Stimulated activated CD8-positive, alpha-beta memory T cell treated with anti-CD3 and anti-CD28 coated beads, Interleukin-7, amount 100 ng/mL, for 24 hours (primary cell): ENCODE data around the gene EHBP1.
"Not testable (repeated sequence)": the region's sequence is repeated elsewhere in the genome, so short reads cannot be mapped to it uniquely, and the experiment has no call there.

Experiments
- DNase-seq: peaks from one replicate; pipeline ENCODE4 v3.0.0-alpha.2; 2020; ENCODE audit warnings: low read depth

The EHBP1 gene

GRCh38 chr2:62736899-62737559 is 31.5 kb downstream of the EHBP1 start:
- no peak for DNase-seq

DNA sequence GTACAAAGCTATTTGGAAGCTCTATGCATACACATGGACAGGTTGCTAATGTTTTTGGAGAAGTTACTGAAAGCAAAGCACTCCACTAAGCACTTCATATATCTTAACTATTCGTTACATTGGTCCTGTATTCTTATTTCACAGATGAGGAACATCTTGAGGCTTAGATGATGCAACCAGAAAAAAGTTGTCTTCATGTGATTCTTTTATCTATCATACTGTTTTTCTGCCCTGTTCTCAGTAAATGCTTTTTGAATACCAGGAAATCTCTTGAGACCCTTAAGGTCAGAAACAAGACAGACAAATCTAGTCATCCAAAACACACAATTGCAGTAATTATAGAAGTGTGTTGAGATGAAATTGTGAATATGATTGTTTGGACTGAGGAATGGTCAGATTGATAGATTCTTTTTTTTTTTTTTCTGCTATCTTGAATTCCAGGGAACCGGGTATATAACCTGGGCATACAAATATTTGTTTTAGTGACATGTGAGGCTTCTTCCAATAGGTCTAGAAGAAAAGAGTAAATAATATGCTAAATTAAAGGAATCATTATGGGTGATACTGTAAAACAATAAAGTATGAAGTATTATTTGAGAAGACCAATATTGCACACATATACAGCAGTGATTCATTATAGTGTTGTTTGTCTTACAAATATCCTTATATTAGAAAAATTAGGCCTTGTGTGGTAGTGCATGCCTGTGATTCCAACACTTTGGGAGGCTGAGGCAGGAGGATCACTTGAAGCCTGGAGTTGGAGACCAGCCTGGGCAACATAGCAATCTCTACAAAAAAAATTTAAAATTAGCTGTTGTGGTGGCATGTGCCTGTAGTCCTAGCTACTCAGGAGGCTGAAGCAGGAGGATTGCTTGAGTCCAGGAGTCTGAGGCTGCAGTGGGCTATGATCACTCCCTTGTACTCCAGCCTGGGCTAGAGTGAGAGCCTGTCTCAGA is 33.7 kb downstream of the EHBP1 start:
- DNase-seq: no peak

DNA sequence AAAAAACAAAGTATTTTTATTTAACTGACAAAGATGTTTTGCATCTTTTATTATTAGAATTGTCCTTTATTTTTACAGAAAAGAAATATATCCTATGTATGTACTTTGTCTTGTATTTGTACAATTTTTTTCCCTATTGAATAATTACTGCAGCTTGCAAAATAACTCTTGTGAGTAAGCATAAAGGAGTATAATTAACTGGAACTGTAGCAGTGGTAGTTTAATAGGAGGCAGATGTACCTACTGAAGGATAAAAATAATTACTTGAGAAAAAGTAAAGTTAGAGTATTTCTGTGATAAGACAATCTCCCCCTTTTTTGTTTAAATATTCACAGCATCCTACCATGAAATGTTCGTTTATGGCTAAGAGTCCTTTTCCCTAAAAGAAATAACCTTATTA is 34.7 kb downstream of the EHBP1 start:
- no peak for DNase-seq

DNA sequence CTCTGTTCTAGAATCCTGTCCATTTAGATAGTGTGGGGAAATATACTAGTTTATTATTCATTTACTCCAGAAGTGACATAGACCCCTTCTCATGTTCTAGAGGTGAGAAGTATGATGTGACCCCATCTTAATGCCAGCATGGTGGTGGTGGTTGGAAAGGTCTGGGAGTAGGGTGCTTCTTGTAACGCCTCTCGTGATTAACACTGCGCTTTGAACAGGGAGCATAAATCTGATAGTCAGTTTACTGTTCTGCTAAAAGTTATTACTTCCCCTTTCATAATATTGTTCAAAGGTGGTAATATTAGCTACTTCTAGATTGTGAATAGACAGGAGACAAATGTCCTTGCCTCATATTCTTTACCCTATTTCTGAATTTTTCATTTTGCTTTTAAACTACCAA is 35.6 kb downstream of the EHBP1 start:
- DNase-seq: no peak

GRCh38 chr2:62741954-62742722 is 36.6 kb downstream of the EHBP1 start:
- no peak for DNase-seq

DNA sequence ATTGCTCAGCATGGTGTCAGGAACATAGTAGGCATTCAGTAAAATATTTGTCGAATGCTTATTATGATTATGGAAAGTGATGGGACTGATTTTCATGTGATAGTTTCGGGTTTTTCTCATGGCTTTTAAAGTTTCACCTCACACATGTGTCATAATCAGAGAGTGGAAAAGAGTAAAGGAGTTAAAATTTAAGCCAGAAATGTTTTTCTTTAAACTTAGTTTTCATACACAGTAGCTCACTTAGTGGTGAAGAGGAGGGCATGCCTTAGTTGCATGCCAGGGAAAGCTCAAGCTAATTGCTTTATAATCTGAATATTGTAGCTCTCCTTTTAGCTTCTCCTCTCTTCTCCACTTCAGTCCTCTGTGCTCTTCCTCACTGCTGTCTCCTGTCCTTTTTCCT is 38.0 kb downstream of the EHBP1 start:
- DNase-seq: no peak

GRCh38 chr2:62744603-62745002 is 39.1 kb downstream of the EHBP1 start:
- no peak for DNase-seq

DNA sequence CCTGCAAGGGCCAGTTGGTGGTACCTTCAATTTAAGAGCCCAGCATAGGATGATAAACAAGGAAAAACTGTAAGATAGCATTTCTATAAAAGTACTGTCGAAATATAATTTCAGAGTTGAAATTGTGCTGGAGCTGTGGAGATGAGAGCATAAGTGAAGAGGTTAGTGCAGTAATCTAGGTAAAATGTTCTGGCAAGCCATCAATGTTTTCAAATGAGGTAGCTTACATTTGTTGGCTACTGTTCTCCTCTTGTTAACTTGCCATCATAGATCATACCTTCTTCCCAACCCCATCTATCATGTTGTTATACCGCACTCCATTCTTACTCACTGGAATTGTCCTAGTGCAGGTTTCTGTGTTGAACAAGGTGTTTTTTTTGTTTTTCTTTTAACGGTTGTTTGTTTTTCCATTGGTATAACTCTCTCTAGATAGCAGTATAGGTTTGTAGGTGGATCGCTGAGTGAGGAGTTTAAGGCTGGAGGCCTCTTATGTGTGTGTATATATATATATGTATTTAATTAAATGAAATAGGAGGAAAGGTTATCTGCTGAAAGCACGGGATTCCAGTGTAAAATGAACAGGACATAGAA is 40.5 kb downstream of the EHBP1 start:
- DNase-seq: no peak

GRCh38 chr2:62747169-62747568 is 41.7 kb downstream of the EHBP1 start:
- DNase-seq: no peak

- no peak for DNase-seq
These were observed 42.4 kb downstream of the EHBP1 start for GRCh38 chr2:62747876-62748275.

DNA sequence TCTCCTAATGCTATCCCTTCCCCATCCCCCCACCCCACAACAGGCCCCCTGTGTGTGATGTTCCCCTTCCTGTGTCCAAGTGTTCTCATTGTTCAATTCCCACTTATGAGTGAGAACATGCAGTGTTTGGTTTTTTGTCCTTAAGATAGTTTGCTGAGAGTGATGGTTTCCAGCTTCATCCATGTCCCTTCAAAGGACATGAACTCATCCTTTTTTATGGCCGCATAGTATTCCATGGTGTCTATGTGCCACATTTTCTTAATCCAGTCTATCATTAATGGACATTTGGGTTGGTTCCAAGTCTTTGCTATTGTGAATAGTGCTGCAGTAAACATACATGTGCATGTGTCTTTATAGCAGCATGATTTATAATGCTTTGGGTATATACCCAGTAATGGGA is 43.6 kb downstream of the EHBP1 start:
- DNase-seq: not testable (repeated sequence)

GRCh38 chr2:62757029-62757428 is 51.5 kb downstream of the EHBP1 start:
- DNase-seq: no peak

- no peak for DNase-seq
These were observed 54.5 kb downstream of the EHBP1 start for GRCh38 chr2:62760026-62760425.

GRCh38 chr2:62760555-62760954 is 55.0 kb downstream of the EHBP1 start:
- no peak for DNase-seq

DNA sequence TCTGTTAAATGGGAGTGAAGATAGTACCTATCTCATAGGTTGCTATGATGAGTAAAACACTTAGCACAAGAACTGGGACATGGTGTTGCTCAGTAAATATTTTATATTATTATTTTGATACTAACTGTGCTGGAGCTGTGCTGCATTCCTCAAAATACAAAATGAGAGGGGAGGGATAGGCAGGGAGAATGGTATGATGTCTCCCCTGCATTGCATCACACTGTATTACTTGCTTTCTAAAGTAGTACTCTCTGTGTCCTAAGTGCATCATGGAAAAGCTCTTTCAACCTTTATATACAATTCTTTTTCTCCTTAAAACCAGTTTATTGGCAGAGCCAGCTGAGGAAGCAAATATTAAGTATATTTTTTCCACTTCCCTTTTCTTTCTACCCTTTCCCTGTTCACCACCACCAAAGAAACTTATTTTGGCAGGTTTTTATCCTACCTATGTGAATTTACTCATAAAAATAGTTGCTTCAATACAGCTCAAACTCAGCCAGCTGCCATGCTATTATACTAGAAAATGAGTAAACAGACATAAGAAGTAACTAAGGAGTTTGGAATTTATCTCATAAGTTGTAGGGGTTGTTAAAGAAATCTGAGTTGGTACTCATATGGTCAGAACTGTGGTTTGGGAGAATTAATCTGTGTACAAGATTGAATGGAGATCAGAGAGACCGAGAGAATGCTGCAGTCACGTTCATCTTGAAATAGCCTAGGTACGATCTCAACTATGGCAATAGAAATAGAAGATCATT is 60.3 kb downstream of the EHBP1 start:
- DNase-seq: no peak

DNA sequence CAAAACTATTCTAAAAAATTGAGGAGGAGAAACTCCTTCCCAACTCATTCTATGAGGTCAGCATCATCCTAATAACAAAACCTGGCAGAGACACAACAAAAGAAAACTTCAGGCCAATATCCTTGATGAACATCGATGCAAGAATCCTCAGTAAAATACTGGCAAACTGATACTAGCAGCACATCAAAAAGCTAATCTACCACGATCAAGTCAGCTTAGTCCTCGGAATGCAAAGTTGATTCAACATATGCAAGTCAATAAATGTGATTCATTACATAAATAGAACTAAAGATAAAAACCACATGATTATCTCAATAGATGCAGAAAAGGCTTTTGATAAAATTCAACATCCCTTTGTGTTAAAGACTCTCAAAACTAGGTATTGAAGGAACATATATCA is 63.1 kb downstream of the EHBP1 start:
- no peak for DNase-seq

- no peak for DNase-seq
These were observed 65.1 kb downstream of the EHBP1 start for GRCh38 chr2:62770629-62771028.

- no peak for DNase-seq
These were observed 69.2 kb downstream of the EHBP1 start for GRCh38 chr2:62774555-62775366.

GRCh38 chr2:62775367-62775668 is 69.8 kb downstream of the EHBP1 start:
- DNase-seq: no peak

GRCh38 chr2:62783679-62784078 is 78.2 kb downstream of the EHBP1 start:
- no peak for DNase-seq

DNA sequence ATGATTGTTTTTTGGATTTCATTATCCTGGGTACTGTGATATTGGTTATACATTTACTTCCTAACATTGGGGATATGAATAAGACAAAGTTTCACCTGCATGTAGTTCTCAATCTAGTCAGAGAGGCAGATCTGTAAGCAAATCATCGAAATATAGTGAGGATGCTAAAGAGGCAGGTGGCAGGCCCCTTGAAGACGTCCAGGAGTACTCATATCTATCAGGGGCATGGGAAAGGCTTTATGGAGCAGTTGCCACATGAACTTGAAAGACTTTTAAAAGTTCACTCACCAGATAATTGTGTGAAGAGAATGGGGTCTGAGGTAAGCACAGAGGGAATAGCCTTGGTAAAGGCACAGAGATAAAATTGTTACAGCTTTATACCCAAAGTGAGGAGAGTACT is 78.8 kb downstream of the EHBP1 start:
- no peak for DNase-seq
